Stomach (tissue), 9 donors: ENCODE measurements around the gene OR10J4. TPM values are rescaled to one million over a fixed set of nuclear protein-coding genes. Genes with fewer than 3 reads are reported as not detected.

Experiments
- DNase-seq, 2 donors: peaks; one replicate each; pipeline versions ENCODE4 v3.0.0 to v3.0.0-alpha.2; 2013 to 2019
- H3K27ac ChIP-seq, 5 donors: fragments of 200-600 bp in 4 of 5; sonication (generic) in 4 of 5; one replicate each; pipeline ENCODE4 v1.5.1; 2013 to 2019; ENCODE audit warnings: mild to moderate bottlenecking in 1 of 5, moderate library complexity in 1 of 5
- H3K27me3 ChIP-seq, 3 donors: fragments of 200-600 bp; sonication (generic); one replicate each; pipeline ENCODE4 v1.5.1; 2017 to 2019; ENCODE audit warnings: mixed run types in 1 of 3
- H3K36me3 ChIP-seq, 4 donors: fragments of 200-600 bp; sonication (generic); 1 replicate in 3 of 4; 2 replicates in 1 of 4; pipeline ENCODE4 v1.5.1; 2016 to 2019
- H3K4me1 ChIP-seq, 4 donors: fragments of 200-600 bp; sonication (generic); one replicate each; pipeline ENCODE4 v1.5.1; 2016 to 2019
- H3K4me3 ChIP-seq, 4 donors: fragments of 200-600 bp; sonication (generic) in 3 of 4; one replicate each; pipeline ENCODE4 v1.5.1; 2016 to 2019; ENCODE audit warnings: mild to moderate bottlenecking in 1 of 4
- H3K9me3 ChIP-seq, 4 donors: fragments of 200-600 bp; sonication (generic); one replicate each; pipeline ENCODE4 v1.5.1; 2016 to 2019
- POLR2A ChIP-seq, 4 donors: fragments of 450-650 bp; IDR thresholded peaks; one replicate each; pipeline ENCODE4 v1.6.1; 2016; ENCODE audit warnings: antibody characterized with exemption in 4 of 4, control low read depth in 2 of 4, mild to moderate bottlenecking in 1 of 4, moderate library complexity in 1 of 4
- WGBS, 5 donors: extraction: QIAGEN DNeasy Blood & Tissue Kit in 3 of 5; methylation state at CpG; one replicate each; pipeline versions ENCODE4 v1.1.5 to v1.1.7; 2013 to 2018; 5-methylcytosine and 5-hydroxymethylcytosine counted together
- intact Hi-C: fragments of 100-400 bp; cut with DNase I; formaldehyde crosslinking; loops from one replicate; pipeline ENCODE4 v1.15.1; 2023; ENCODE audit warnings: low total_unique reads
- polyA plus RNA-seq, 3 donors: library from polyadenylated mRNA; stranded (reverse); fragments of 200-250 nt; gene quantifications; one replicate each; pipeline ENCODE4 v1.2.3, GENCODE V29; 2013
- total RNA-seq, 5 donors: library from RNA; depleted of rRNA; stranded (reverse); fragments of >200 nt; gene quantifications; one replicate each; pipeline versions ENCODE4 v1.1.0 to v1.2.3, GENCODE V29; 2014 to 2016
- donor health status: healthy with polysubstance abuse.
- donor health status: Bipolar disorder and iron deficiency.
- donor health status: healthy.

Gene OR10J4
- total and polyA plus RNA-seq, 8 donors: not detected

- no peak for DNase-seq
These were observed 42.9 kb downstream of the OR10J4 start for GRCh38 chr1:159474926-159475325.

More at GRCh38 chr1:159474926-159475325, 42.9 kb downstream of the OR10J4 start:
- no peaks in the 10 kb centered on the region for H3K4me1 ChIP-seq
- H3K27me3 ChIP-seq: no peaks in the 10 kb centered on the region
- 55 to 69% (median 68%) methylated on average over 1 of the region's 1 CpG for WGBS, 5 donors
- TF ChIP-seq POLR2A (IDR thresholded peaks at IDR 0.05): no peak
- no peaks in the 10 kb centered on the region for H3K36me3 ChIP-seq
- intact Hi-C loops: no loop called here
- no peak overlapping the region for H3K27ac ChIP-seq
- H3K4me3 ChIP-seq: no peak overlapping the region
- no peaks in the 10 kb centered on the region for H3K9me3 ChIP-seq

Other genes starting within 250 kb of the OR10J4 start
- gene ACKR1, start 227.3 kb upstream of the OR10J4 start, total RNA-seq: 10 to 100 TPM in 3 of 5 donors, 1 to 10 TPM in 2; 4.3 to 23.2 (median 10.5) TPM
- 10 to 100 TPM in 2 of 3 donors, 1 to 10 TPM in 1; 6.8 to 41.3 (median 14.4) TPM for gene ACKR1, start 227.3 kb upstream of the OR10J4 start, polyA plus RNA-seq
- 1 to 10 TPM in 2 of 5 donors, not detected in 3; 1.1 to 5.2 TPM for gene FCER1A, start 129.9 kb upstream of the OR10J4 start, total RNA-seq
- 1 to 10 TPM in 2 of 3 donors, not detected in 1; 1.7 to 4.7 TPM for gene FCER1A, start 129.9 kb upstream of the OR10J4 start, polyA plus RNA-seq
- gene OR10J1, start 7.5 kb downstream of the OR10J4 start, total RNA-seq: not detected
- not detected for gene OR10J1, start 7.5 kb downstream of the OR10J4 start, polyA plus RNA-seq
- gene OR10J5, start 103.8 kb downstream of the OR10J4 start, total RNA-seq: not detected
- not detected for gene OR10J5, start 103.8 kb downstream of the OR10J4 start, polyA plus RNA-seq
- gene APCS, start 155.6 kb downstream of the OR10J4 start, total RNA-seq: not detected
- not detected for gene APCS, start 155.6 kb downstream of the OR10J4 start, polyA plus RNA-seq